Endothelial cell of umbilical vein (primary cell): ENCODE measurements around the gene KCNN3. TPM values are rescaled to one million over a fixed set of nuclear protein-coding genes. Genes with fewer than 3 reads are reported as not detected.

Experiments
- BruUV-seq: library from RNA; stranded (reverse); fragments of 400-500 nt; replicated peaks from 2 replicates; lab custom pipeline; 2021; lab: Mats Ljungman, UMichigan
- CTCF ChIA-PET: fragments of 300-600, 350-600 bp; sonication (Branson Sonifier 250); formaldehyde crosslinking; loops from one replicate; lab custom pipeline; 2021; ENCODE audit warnings: antibody characterized with exemption, inconsistent platforms; lab: Charles Lee
- POLR2A ChIA-PET: fragments of 300-600, 350-600 bp; sonication (Branson Sonifier 250); formaldehyde crosslinking; loops from one replicate; lab custom pipeline; 2021; ENCODE audit warnings: antibody characterized with exemption, inconsistent platforms; lab: Charles Lee
- DNase-seq: peaks from one replicate; pipeline ENCODE4 v3.0.0-alpha.2; 2011; ENCODE audit warnings: low read depth, low spot score
- FAIRE-seq: peaks from 2 replicates; lab custom pipeline; 2011; peaks lifted over from hg19 to GRCh38; lab: Jason Lieb, UNC
- H2AFZ ChIP-seq: 2 replicates; pipeline ENCODE4 v1.6.0; 2012; ENCODE audit warnings: low read depth, low read length, control low read depth, inconsistent platforms
- H3K27ac ChIP-seq: 2 replicates; pipeline ENCODE4 v1.5.1; 2011; ENCODE audit warnings: low read depth, mild to moderate bottlenecking, control low read depth, low read length, moderate library complexity; ENCODE audit not compliant: insufficient read depth
- H3K27me3 ChIP-seq, 2 experiments: 2 replicates each; pipeline versions ENCODE4 v1.6.0 to v1.6.1; 2011; ENCODE audit warnings: low read length in 2 of 2, mixed read lengths in 1 of 2; ENCODE audit not compliant: control insufficient read depth in 2 of 2, insufficient read depth in 2 of 2
- H3K36me3 ChIP-seq, 2 experiments: 2 replicates in 1 of 2; 3 replicates in 1 of 2; pipeline ENCODE4 v1.5.1; 2011; ENCODE audit warnings: low read length in 2 of 2, mild to moderate bottlenecking in 1 of 2, moderate library complexity in 1 of 2; ENCODE audit not compliant: control insufficient read depth in 2 of 2, insufficient read depth in 2 of 2; ENCODE audit errors: extremely low read depth in 1 of 2
- H3K4me1 ChIP-seq: 3 replicates; pipeline ENCODE4 v1.5.1; 2011; ENCODE audit warnings: mild to moderate bottlenecking, low read length; ENCODE audit not compliant: control insufficient read depth, insufficient read depth; ENCODE audit errors: extremely low read depth
- H3K4me2 ChIP-seq: 2 replicates; pipeline ENCODE4 v1.6.1; 2011; ENCODE audit warnings: low read length, control low read depth, mixed read lengths; ENCODE audit not compliant: insufficient read depth
- H3K4me3 ChIP-seq, 3 experiments: fragments of 200-600 bp in 1 of 3; sonication (generic), shearing (Covaris generic) in 1 of 3; replicated peaks in 1 of 3; 2 replicates each; pipeline ENCODE4 v1.5.1; 2011 to 2016; ENCODE audit warnings: control low read depth in 3 of 3, low read length in 3 of 3, mild to moderate bottlenecking in 2 of 3, inconsistent platforms in 1 of 3, low read depth in 1 of 3, moderate library complexity in 1 of 3; ENCODE audit not compliant: insufficient read depth in 1 of 3
- H3K79me2 ChIP-seq: 2 replicates; pipeline ENCODE4 v1.6.0; 2012; ENCODE audit warnings: low read length, inconsistent platforms; ENCODE audit not compliant: control insufficient read depth, insufficient read depth
- H3K9ac ChIP-seq: replicated peaks from 2 replicates; pipeline ENCODE3; 2011; ENCODE audit warnings: low read length, control low read depth; ENCODE audit not compliant: insufficient read depth; ENCODE audit errors: extremely low read depth
- H3K9me1 ChIP-seq: replicated peaks from 3 replicates; pipeline ENCODE4 v1.6.0; 2011; ENCODE audit warnings: mild to moderate bottlenecking, low read length; ENCODE audit not compliant: control insufficient read depth, insufficient read depth; ENCODE audit errors: extremely low read depth
- H3K9me3 ChIP-seq: replicated peaks from 2 replicates; pipeline ENCODE4 v1.5.1; 2012; ENCODE audit warnings: low read length, inconsistent platforms; ENCODE audit not compliant: control insufficient read depth, insufficient read depth
- H4K20me1 ChIP-seq: replicated peaks from 2 replicates; pipeline ENCODE3; 2011; ENCODE audit warnings: mild to moderate bottlenecking, low read length; ENCODE audit not compliant: control insufficient read depth, insufficient read depth; ENCODE audit errors: extremely low read depth
- EZH2 ChIP-seq: IDR thresholded peaks from 2 replicates; pipeline ENCODE4 v1.6.1; 2012; ENCODE audit warnings: borderline replicate concordance, low read depth, mild to moderate bottlenecking, moderate library complexity, low read length, inconsistent platforms; ENCODE audit not compliant: severe bottlenecking
- FOS ChIP-seq: IDR thresholded peaks from 2 replicates; pipeline ENCODE4 v1.6.1; 2011; ENCODE audit warnings: mild to moderate bottlenecking, low read length, moderate library complexity, borderline replicate concordance; ENCODE audit not compliant: insufficient read depth
- GATA2 ChIP-seq: IDR thresholded peaks from 2 replicates; pipeline ENCODE4 v1.7.0; 2011; ENCODE audit warnings: low read depth, mild to moderate bottlenecking, moderate library complexity, mixed read lengths, low read length; ENCODE audit not compliant: insufficient read length, insufficient read depth
- JUN ChIP-seq: IDR thresholded peaks from 2 replicates; pipeline ENCODE4 v1.6.1; 2011; ENCODE audit warnings: borderline replicate concordance, low read depth; ENCODE audit not compliant: insufficient read length, insufficient read depth
- MAX ChIP-seq: IDR thresholded peaks from 2 replicates; pipeline ENCODE4 v1.6.1; 2011; ENCODE audit not compliant: insufficient read depth, insufficient read length
- MYC ChIP-seq: IDR thresholded peaks from one replicate; pipeline ENCODE4 v1.6.1; 2011; ENCODE audit warnings: mild to moderate bottlenecking, low read depth, low read length
- POLR2A ChIP-seq: IDR thresholded peaks from 2 replicates; pipeline ENCODE4 v1.6.1; 2012; ENCODE audit warnings: low read depth, mild to moderate bottlenecking, control low read depth, low read length
- POLR2AphosphoS5 ChIP-seq: IDR thresholded peaks from 2 replicates; pipeline ENCODE4 v1.6.1; 2012; ENCODE audit warnings: low read depth, mild to moderate bottlenecking, control low read depth, low read length, moderate library complexity; ENCODE audit not compliant: insufficient read depth
- dilution Hi-C: fragments of 300-500 bp; cut with MboI; formaldehyde crosslinking; loops from one replicate; pipeline ENCODE4 v1.15.0; 2019; ENCODE audit warnings: low sequenced_read_pairs; ENCODE audit not compliant: extremely low pct_ligation_motif_present
- intact Hi-C: fragments of 100-400 bp; cut with micrococcal nuclease; formaldehyde crosslinking; loops from one replicate; pipeline ENCODE4 v1.10.0; 2022
- polyA plus RNA-seq, 4 experiments: library from polyadenylated mRNA; depleted of rRNA in 3 of 4; stranded (reverse) in 3 of 4; unstranded in 1 of 4; fragments of >200 nt; gene quantifications; 2 replicates each; pipeline versions ENCODE4 v1.2.1 to v1.2.3, GENCODE V29; 2011 to 2012; ENCODE audit warnings: missing spikeins in 1 of 4
- total RNA-seq: library from RNA; stranded (reverse); gene quantifications from 2 replicates; pipeline ENCODE4 v1.2.3, GENCODE V29; 2021
- TF ChIP-seq, protein P1 (sequence below), 2 donors: IDR thresholded peaks; 1 replicate in 1 of 2; 2 replicates in 1 of 2; pipeline ENCODE4 v1.5.1; 2011; ENCODE audit warnings: low read length in 2 of 2, mild to moderate bottlenecking in 2 of 2, moderate library complexity in 2 of 2, control low read depth in 1 of 2, inconsistent platforms in 1 of 2, low read depth in 1 of 2; ENCODE audit not compliant: insufficient read depth in 1 of 2; ENCODE audit errors: extremely low read depth in 1 of 2

Gene KCNN3
- total and polyA plus RNA-seq, 2 donors (not counting 3 experiments of a cell fraction or from before 2014, with no cell fraction given) = 0.91 to 1.1 TPM

GRCh38 chr1:154864189-154864975 lies 5.7 kb downstream of the KCNN3 start:
- intact Hi-C loops (no loop called here), dilution Hi-C loops (no loop called here)
- ChIA-PET POLR2A (no interaction called here), CTCF (interaction anchor here (1.2 kb wide), 1 partner anchor 14 kb away, joined by 3 read pairs; no protein-coding TSS in a partner anchor)
- no peaks in the 10 kb centered on the region for H4K20me1 ChIP-seq
- H3K9me3 ChIP-seq = no peaks in the 10 kb centered on the region
- DNase-seq (no peak), FAIRE-seq (no peak)
- H3K4me3 ChIP-seq = no peak overlapping the region
- H3K27ac ChIP-seq = no peak overlapping the region
- no TSS peak for BruUV-seq
- H3K79me2 ChIP-seq = no peaks in the 10 kb centered on the region
- TF ChIP-seq MAX = no peak
- no peak for TF ChIP-seq POLR2A
- TF ChIP-seq FOS = no peak
- TF ChIP-seq EZH2 = no peak
- TF ChIP-seq POLR2AphosphoS5 = no peak
- no peak for TF ChIP-seq MYC
- TF ChIP-seq, protein P1, sequence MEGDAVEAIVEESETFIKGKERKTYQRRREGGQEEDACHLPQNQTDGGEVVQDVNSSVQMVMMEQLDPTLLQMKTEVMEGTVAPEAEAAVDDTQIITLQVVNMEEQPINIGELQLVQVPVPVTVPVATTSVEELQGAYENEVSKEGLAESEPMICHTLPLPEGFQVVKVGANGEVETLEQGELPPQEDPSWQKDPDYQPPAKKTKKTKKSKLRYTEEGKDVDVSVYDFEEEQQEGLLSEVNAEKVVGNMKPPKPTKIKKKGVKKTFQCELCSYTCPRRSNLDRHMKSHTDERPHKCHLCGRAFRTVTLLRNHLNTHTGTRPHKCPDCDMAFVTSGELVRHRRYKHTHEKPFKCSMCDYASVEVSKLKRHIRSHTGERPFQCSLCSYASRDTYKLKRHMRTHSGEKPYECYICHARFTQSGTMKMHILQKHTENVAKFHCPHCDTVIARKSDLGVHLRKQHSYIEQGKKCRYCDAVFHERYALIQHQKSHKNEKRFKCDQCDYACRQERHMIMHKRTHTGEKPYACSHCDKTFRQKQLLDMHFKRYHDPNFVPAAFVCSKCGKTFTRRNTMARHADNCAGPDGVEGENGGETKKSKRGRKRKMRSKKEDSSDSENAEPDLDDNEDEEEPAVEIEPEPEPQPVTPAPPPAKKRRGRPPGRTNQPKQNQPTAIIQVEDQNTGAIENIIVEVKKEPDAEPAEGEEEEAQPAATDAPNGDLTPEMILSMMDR (IDR thresholded peaks at IDR 0.05; ENCODE audit: extremely low read depth in 1 of 2, insufficient read depth in 1 of 2, low read depth in 1 of 2, low read length in 2 of 2) = no peak
- no peak for TF ChIP-seq JUN
- no peak for TF ChIP-seq GATA2
- H3K4me1 ChIP-seq = peaks cover 16% of the 10 kb centered on the region
- H3K36me3 ChIP-seq = no peaks in the 10 kb centered on the region
- H2AFZ ChIP-seq = no peak overlapping the region
- no peak overlapping the region for H3K4me2 ChIP-seq
- no peaks in the 10 kb centered on the region for H3K9me1 ChIP-seq
- peaks cover 20 to 27% of the 10 kb centered on the region in 2 experiments for H3K27me3 ChIP-seq
- no peak overlapping the region for H3K9ac ChIP-seq
